ENCODE data around the gene DAP. TPM values are rescaled to one million over a fixed set of nuclear protein-coding genes. Genes with fewer than 3 reads are reported as not detected.

The DAP gene
- total RNA-seq, 3 donors from 2014 or later (not counting 1 experiment from before 2014, with no cell fraction given): 38.4 to 48.9 (median 44.9) TPM

DNA sequence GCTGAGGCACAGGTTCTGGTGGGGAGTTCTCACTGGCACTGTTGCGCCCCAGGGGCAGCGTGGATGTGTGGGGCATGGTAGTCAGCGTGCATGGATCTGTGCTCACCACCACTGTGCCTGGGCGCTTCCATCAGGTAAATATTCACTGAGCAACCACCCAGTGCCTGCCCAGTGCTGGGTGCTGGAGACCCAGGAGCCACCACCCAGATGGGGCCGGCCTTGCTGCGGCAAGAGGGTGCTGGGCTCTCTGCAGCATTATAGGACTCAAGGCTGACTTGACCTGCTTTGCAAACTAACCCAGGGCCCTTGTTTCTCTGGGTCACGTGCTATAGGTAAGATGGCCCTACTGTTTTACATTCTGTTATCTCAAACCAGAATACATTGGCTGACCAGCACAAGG, 60.5 kb downstream of the DAP start:
- no peak overlapping the region for H3K27ac ChIP-seq (ENCODE audit: low read length)
- no peak overlapping the region for H3K27ac Mint-ChIP-seq

DNA sequence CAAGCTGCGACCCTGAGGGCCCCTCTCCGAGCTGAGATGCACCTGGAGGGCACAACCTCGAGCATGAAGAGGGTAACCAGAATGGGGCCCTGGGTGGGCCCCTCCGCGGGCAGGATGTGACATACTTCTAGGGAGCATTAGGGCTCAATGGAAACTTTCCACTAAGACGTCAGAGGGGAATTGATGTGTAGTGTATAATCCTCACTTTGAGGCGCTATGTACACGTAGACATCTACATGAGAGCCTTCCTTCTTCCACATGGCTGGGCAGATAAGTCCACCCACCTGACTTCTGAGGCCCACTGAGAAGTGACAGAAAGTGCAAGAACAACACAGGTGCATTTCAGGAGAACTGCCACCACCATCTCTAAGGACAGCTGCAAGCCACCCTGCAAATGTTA, 61.0 kb downstream of the DAP start:
- H3K27ac Mint-ChIP-seq: peak overlapping the region in 1 of 2 donors; percentile 14
- Histone ChIP-seq H3K4me1 (ENCODE audit: control insufficient read depth, insufficient read depth, low read length) (peaks cover 27% of the 10 kb centered on the region), H3K9me3 (ENCODE audit: control insufficient read depth, insufficient read depth, low read length) (no peaks in the 10 kb centered on the region), H3K27me3 (ENCODE audit: control insufficient read depth, insufficient read depth, low read length) (no peaks in the 10 kb centered on the region), H3K4me3 (ENCODE audit: low read length) (no peak overlapping the region), H3K36me3 (ENCODE audit: control insufficient read depth, insufficient read depth, low read length) (no peaks in the 10 kb centered on the region), H3K27ac (ENCODE audit: low read length) (no peak overlapping the region)
- DNase-seq (no peak), ATAC-seq (no peak)
- no peaks in the 10 kb centered on the region for H3K9me3 Mint-ChIP-seq
- intact Hi-C loops (cut with micrococcal nuclease): loop anchor here (10.0 kb wide), 1 partner anchor 255 kb away; the partner anchor contains the start of gene ROPN1L
- TF ChIP-seq, protein P1, sequence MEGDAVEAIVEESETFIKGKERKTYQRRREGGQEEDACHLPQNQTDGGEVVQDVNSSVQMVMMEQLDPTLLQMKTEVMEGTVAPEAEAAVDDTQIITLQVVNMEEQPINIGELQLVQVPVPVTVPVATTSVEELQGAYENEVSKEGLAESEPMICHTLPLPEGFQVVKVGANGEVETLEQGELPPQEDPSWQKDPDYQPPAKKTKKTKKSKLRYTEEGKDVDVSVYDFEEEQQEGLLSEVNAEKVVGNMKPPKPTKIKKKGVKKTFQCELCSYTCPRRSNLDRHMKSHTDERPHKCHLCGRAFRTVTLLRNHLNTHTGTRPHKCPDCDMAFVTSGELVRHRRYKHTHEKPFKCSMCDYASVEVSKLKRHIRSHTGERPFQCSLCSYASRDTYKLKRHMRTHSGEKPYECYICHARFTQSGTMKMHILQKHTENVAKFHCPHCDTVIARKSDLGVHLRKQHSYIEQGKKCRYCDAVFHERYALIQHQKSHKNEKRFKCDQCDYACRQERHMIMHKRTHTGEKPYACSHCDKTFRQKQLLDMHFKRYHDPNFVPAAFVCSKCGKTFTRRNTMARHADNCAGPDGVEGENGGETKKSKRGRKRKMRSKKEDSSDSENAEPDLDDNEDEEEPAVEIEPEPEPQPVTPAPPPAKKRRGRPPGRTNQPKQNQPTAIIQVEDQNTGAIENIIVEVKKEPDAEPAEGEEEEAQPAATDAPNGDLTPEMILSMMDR (IDR thresholded peaks at IDR 0.05): no peak
- H3K4me1 Mint-ChIP-seq: peaks cover 45 to 48% of the 10 kb centered on the region in 2 donors
- no peaks in the 10 kb centered on the region for H3K36me3 Mint-ChIP-seq
- 64% methylated on average over 8 of the region's 8 CpGs for WGBS (ENCODE audit: insufficient coverage)
- H3K4me3 Mint-ChIP-seq: no peak overlapping the region
- H3K27me3 Mint-ChIP-seq (ENCODE audit: low read depth in 2 of 2): no peaks in the 10 kb centered on the region

More for the DNA sequence above, 60.5 kb downstream of the DAP start:
- no peaks in the 10 kb centered on the region for H3K27me3 Mint-ChIP-seq (ENCODE audit: low read depth in 2 of 2)
- TF ChIP-seq, protein P1 (IDR thresholded peaks at IDR 0.05): no peak
- peaks cover 27% of the 10 kb centered on the region for H3K4me1 ChIP-seq (ENCODE audit: control insufficient read depth, insufficient read depth, low read length)
- H3K9me3 Mint-ChIP-seq: no peaks in the 10 kb centered on the region
- H3K36me3 Mint-ChIP-seq: no peaks in the 10 kb centered on the region
- H3K4me3 ChIP-seq (ENCODE audit: low read length): no peak overlapping the region
- no peak overlapping the region for H3K4me3 Mint-ChIP-seq
- no peak for ATAC-seq
- 95% methylated on average over 7 of the region's 7 CpGs for WGBS (ENCODE audit: insufficient coverage)
- H3K9me3 ChIP-seq (ENCODE audit: control insufficient read depth, insufficient read depth, low read length): no peaks in the 10 kb centered on the region
- H3K27me3 ChIP-seq (ENCODE audit: control insufficient read depth, insufficient read depth, low read length): no peaks in the 10 kb centered on the region
- no peaks in the 10 kb centered on the region for H3K36me3 ChIP-seq (ENCODE audit: control insufficient read depth, insufficient read depth, low read length)
- peaks cover 45 to 48% of the 10 kb centered on the region in 2 donors for H3K4me1 Mint-ChIP-seq
- intact Hi-C loops (cut with micrococcal nuclease): no loop called here
- no peak for DNase-seq

DNA sequence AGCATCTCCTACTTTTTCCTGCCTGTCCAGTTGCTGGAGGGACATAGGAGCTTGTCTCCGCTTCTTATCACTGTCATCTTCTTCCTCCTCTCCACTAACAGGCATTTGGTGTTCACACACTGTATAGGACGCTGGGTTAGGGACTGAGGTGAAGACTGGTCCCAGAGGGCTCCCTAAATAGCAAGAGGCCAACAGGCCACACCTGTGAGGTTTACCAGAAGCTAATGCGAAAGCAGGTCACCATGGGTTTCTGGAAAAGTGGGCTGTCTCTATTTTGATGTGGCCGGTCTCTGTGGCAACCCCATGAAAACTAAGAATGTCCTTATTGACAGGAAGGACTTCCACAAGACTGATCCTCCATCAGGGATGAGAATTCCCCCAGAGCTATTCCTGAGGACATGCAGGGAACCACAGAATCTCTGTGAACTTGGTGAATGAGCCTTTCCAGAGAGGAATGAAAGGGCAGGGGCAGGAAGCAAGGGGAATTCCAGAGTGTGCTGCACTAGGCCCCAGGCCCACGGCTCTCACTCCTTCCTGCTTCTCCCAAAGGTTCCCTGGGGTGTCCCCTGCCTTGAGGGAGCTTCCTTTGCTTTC, 61.7 kb downstream of the DAP start:
- peaks cover 41 to 45% of the 10 kb centered on the region in 2 donors for H3K4me1 Mint-ChIP-seq
- intact Hi-C loops (cut with micrococcal nuclease): loop anchor here (10.0 kb wide), 1 partner anchor 255 kb away; the partner anchor contains the start of gene ROPN1L
- H3K27me3 Mint-ChIP-seq (ENCODE audit: low read depth in 2 of 2): no peaks in the 10 kb centered on the region
- ATAC-seq: no peak
- H3K36me3 ChIP-seq (ENCODE audit: control insufficient read depth, insufficient read depth, low read length): no peaks in the 10 kb centered on the region
- H3K4me3 Mint-ChIP-seq: no peak overlapping the region
- no peak overlapping the region for H3K27ac ChIP-seq (ENCODE audit: low read length)
- H3K36me3 Mint-ChIP-seq: no peaks in the 10 kb centered on the region
- TF ChIP-seq, protein P1 (IDR thresholded peaks at IDR 0.05): no peak
- H3K9me3 Mint-ChIP-seq: no peaks in the 10 kb centered on the region
- H3K4me3 ChIP-seq (ENCODE audit: low read length): no peak overlapping the region
- H3K27ac Mint-ChIP-seq: peak overlapping the region in 1 of 2 donors; percentile 14
- peaks cover 23% of the 10 kb centered on the region for H3K4me1 ChIP-seq (ENCODE audit: control insufficient read depth, insufficient read depth, low read length)
- 72% methylated on average over 4 of the region's 5 CpGs for WGBS (ENCODE audit: insufficient coverage)
- no peaks in the 10 kb centered on the region for H3K27me3 ChIP-seq (ENCODE audit: control insufficient read depth, insufficient read depth, low read length)
- DNase-seq: no peak
- no peaks in the 10 kb centered on the region for H3K9me3 ChIP-seq (ENCODE audit: control insufficient read depth, insufficient read depth, low read length)

Measured in natural killer cell (primary cell).